Embryonic facial prominence (tissue), 1 donor: Measurements from ENCODE around the gene HES7.
"Not testable (repeated sequence)": the region's sequence is repeated elsewhere in the genome, so short reads cannot be mapped to it uniquely, and the experiment has no call there.

Experiments used
- DNase-seq: peaks from one replicate; pipeline ENCODE4 v3.0.0-alpha.2; 2016; ENCODE audit errors: extremely low spot score

Gene HES7

GRCh38 chr17:8101721-8102120 lies 22.2 kb downstream of the HES7 start:
- no peak for DNase-seq

GRCh38 chr17:8100763-8101162 lies 23.1 kb downstream of the HES7 start:
- DNase-seq, result no peak

- DNase-seq, result no peak
Measured at GRCh38 chr17:8100111-8100510, 23.8 kb downstream of the HES7 start.

- no peak for DNase-seq
Measured at GRCh38 chr17:8096541-8096940, 27.4 kb downstream of the HES7 start.

- no peak for DNase-seq
Measured at GRCh38 chr17:8095361-8095760, 28.5 kb downstream of the HES7 start.

- no peak for DNase-seq
Measured at GRCh38 chr17:8091033-8091687, 32.7 kb downstream of the HES7 start.

- DNase-seq, result no peak
Measured at GRCh38 chr17:8089728-8090127, 34.2 kb downstream of the HES7 start.

GRCh38 chr17:8087952-8088230 lies 36.0 kb downstream of the HES7 start:
- no peak for DNase-seq

- no peak for DNase-seq
Measured at GRCh38 chr17:8087075-8087951, 36.6 kb downstream of the HES7 start, which contains the start of gene ALOX12B. Gene ALOX12B (minus strand): TSS chr17:8087716. CDS start chr17:8087442, 274 bp downstream.

- DNase-seq, result no peak
Measured at GRCh38 chr17:8084250-8084649, 39.7 kb downstream of the HES7 start.

- DNase-seq, result no peak
Measured at GRCh38 chr17:8082292-8082691, 41.6 kb downstream of the HES7 start.

GRCh38 chr17:8081876-8082275 lies 42.0 kb downstream of the HES7 start:
- no peak for DNase-seq

GRCh38 chr17:8080799-8081219 lies 43.1 kb downstream of the HES7 start:
- DNase-seq, result no peak

- DNase-seq, result no peak
Measured at GRCh38 chr17:8080208-8080798, 43.6 kb downstream of the HES7 start.

- DNase-seq, result peak; percentile 31
Measured at GRCh38 chr17:8079291-8080207, 44.4 kb downstream of the HES7 start.

GRCh38 chr17:8077939-8078338 lies 46.0 kb downstream of the HES7 start:
- DNase-seq, result not testable (repeated sequence)

GRCh38 chr17:8076502-8077266 lies 47.2 kb downstream of the HES7 start:
- DNase-seq, result no peak

GRCh38 chr17:8075574-8076342 lies 48.1 kb downstream of the HES7 start:
- DNase-seq, result no peak

GRCh38 chr17:8075081-8075480 lies 48.8 kb downstream of the HES7 start:
- DNase-seq, result no peak

GRCh38 chr17:8074554-8074953 lies 49.4 kb downstream of the HES7 start:
- no peak for DNase-seq
